ENCODE measurements around the gene CPNE7. TPM values are rescaled to one million over a fixed set of nuclear protein-coding genes. Genes with fewer than 3 reads are reported as not detected.

CPNE7 gene
- total and polyA plus RNA-seq, 2 of the 8 experiments (the other 6 are each of a cell fraction or from before 2014, with no cell fraction given) = 10.0 to 23.7 TPM

DNA sequence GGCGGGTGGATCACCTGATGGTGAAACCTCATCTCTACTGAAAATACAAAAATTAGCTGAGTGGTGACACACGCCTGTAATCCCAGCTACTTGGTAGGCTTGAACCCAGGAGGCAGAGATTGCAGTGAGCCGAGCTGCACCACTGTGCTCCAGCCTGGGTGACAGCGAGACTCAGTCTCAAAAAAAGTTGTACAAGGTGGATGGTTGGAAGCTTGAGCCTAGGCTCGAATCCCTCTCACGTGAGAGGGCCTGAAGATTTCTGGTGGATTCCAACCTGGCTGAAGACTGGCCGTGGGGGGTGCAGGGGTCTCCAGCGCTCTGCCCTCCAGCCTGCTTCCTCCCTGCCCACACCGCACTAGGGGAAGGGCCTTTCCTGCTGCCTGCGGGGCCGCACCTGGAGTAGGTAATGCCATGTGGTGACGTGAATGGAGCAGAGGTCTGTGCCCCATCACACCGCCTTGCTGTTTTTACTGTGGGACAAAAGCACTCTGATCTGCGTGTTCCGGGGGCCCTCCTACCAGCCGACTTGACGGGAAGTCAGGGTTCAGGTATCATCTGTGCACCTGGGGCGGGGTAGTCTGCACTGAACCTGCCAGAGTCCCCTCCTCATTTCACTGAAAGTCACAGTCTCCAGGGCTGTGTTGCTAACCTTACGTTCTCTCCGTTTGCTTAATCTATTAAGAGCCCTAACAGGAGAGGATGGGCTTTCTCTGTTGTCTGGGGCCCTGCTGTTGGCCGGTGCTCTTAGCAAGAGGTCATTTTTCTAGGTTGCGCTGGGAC, 10.9 kb upstream of the CPNE7 start (continued):
- TF ChIP-seq TEAD4 (IDR thresholded peaks at IDR 0.05; ENCODE audit: low read depth, low read length) = no peak
- TF ChIP-seq RAD21 (IDR thresholded peaks at IDR 0.05 in 1 of 2, conservative IDR thresholded peaks at IDR 0.05 in 1 of 2; ENCODE audit: low read depth in 2 of 2, low read length in 2 of 2) = no peak
- no peak for TF ChIP-seq PHF8 (conservative IDR thresholded peaks at IDR 0.05; ENCODE audit: low read depth, low read length)
- no peak for TF ChIP-seq EZH2 (IDR thresholded peaks at IDR 0.05; ENCODE audit: low read depth, low read length, severe bottlenecking)
- TF ChIP-seq POLR2AphosphoS5 (IDR thresholded peaks at IDR 0.05; ENCODE audit: low read depth, low read length) = peak; percentile 94
- peak; percentile 62 for TF ChIP-seq SIRT6 (IDR thresholded peaks at IDR 0.05; ENCODE audit: low read length)
- no peak for TF ChIP-seq ZNF274 (IDR thresholded peaks at IDR 0.05; ENCODE audit: borderline replicate concordance, extremely low read depth, low read length)
- no peak for TF ChIP-seq JUN (IDR thresholded peaks at IDR 0.05; ENCODE audit: low read depth, low read length)
- no peak for TF ChIP-seq NRF1 (IDR thresholded peaks at IDR 0.05; ENCODE audit: low read depth, low read length)
- no peak; the same call in 1 of the 2 replicates for TF ChIP-seq SP4 (IDR thresholded peaks at IDR 0.05; ENCODE audit: low read length)
- TF ChIP-seq TAF1 (IDR thresholded peaks at IDR 0.05; ENCODE audit: low read depth, low read length) = no peak
- TF ChIP-seq CTBP2 (IDR thresholded peaks at IDR 0.05; ENCODE audit: borderline replicate concordance, insufficient read depth, insufficient read length, low read length) = no peak
- TF ChIP-seq TCF12 (IDR thresholded peaks at IDR 0.05; ENCODE audit: low read depth, low read length) = no peak
- TF ChIP-seq TAF7 (optimal IDR thresholded peaks at IDR 0.05; ENCODE audit: borderline replicate concordance, low read depth, low read length) = peak; percentile 23
- no peak for TF ChIP-seq KDM5A (IDR thresholded peaks at IDR 0.05; ENCODE audit: low read length)
- TF ChIP-seq CHD1 (IDR thresholded peaks at IDR 0.05; ENCODE audit: low read depth, low read length) = no peak
- no peak for TF ChIP-seq ASH2L (IDR thresholded peaks at IDR 0.05; ENCODE audit: low read length)
- no peak for TF ChIP-seq FOSL1 (IDR thresholded peaks at IDR 0.05; ENCODE audit: insufficient read depth, low read depth, low read length)
- TF ChIP-seq MAX (IDR thresholded peaks at IDR 0.05) = no peak
- TF ChIP-seq BRCA1 (IDR thresholded peaks at IDR 0.05; ENCODE audit: low read depth, low read length) = no peak
- no peak for TF ChIP-seq SP2 (IDR thresholded peaks at IDR 0.05; ENCODE audit: low read length)
- TF ChIP-seq NANOG (IDR thresholded peaks at IDR 0.05; ENCODE audit: insufficient read depth, low read depth, low read length, poor library complexity, severe bottlenecking) = no peak
- no peak for TF ChIP-seq MAFK (IDR thresholded peaks at IDR 0.05; ENCODE audit: low read depth, low read length)
- 0 out of 2 replicates have a peak, but pooled peaks have one; percentile 35 for TF ChIP-seq CREB1 (IDR thresholded peaks at IDR 0.05)
- TF ChIP-seq CHD2 (IDR thresholded peaks at IDR 0.05; ENCODE audit: low read length) = no peak

All from H1 (cell line).